ENCODE measurements around the gene GRAP2. TPM values are rescaled to one million over a fixed set of nuclear protein-coding genes. Genes with fewer than 3 reads are reported as not detected.

GRAP2 gene
- total and polyA plus RNA-seq, 2 experiments from 2014 or later, result 0.42 TPM; not detected in 1

GRCh38 chr22:39984746-39985145 lies 83.9 kb downstream of the GRAP2 start:
- Histone ChIP-seq H3K9me2 (ENCODE audit: insufficient read depth) (no peaks in the 10 kb centered on the region), H3K4me1 (ENCODE audit: insufficient read depth) (peaks cover 7% of the 10 kb centered on the region; the same call in 1 of the 2 replicates), H2AFZ (no peak overlapping the region), H3K27ac (ENCODE audit: low read depth) (no peak overlapping the region), H3K36me3 (ENCODE audit: insufficient read depth) (no peaks in the 10 kb centered on the region), H3K4me2 (no peak overlapping the region), H3F3A (replicated peaks; ENCODE audit: low read depth) (no peaks in the 10 kb centered on the region), H4K20me1 (replicated peaks; ENCODE audit: insufficient read depth) (no peaks in the 10 kb centered on the region), H3K79me2 (replicated peaks; ENCODE audit: insufficient read depth) (no peaks in the 10 kb centered on the region), H3K27me3 (ENCODE audit: insufficient read depth) (no peaks in the 10 kb centered on the region), H3K4me3 (no peak overlapping the region)
- ATAC-seq (no peak), DNase-seq (ENCODE audit: low spot score) (no peak)
- Mint-ChIP-seq H3K4me3 (no peak overlapping the region), H3K9me3 (no peaks in the 10 kb centered on the region), H3K27ac (no peak overlapping the region), H3K27me3 (ENCODE audit: insufficient read depth, low read depth, poor library complexity) (peaks cover 10% of the 10 kb centered on the region), H3K4me1 (peaks cover 9% of the 10 kb centered on the region), H3K36me3 (ENCODE audit: low read depth) (no peaks in the 10 kb centered on the region)
- no peak for TF ChIP-seq REST (IDR thresholded peaks at IDR 0.05; ENCODE audit: unreplicated experiment)
- TF ChIP-seq JUNB (IDR thresholded peaks at IDR 0.05; ENCODE audit: unreplicated experiment), result no peak
- TF ChIP-seq NANOG (IDR thresholded peaks at IDR 0.05; ENCODE audit: borderline replicate concordance), result no peak
- TF ChIP-seq EZH2phosphoT487 (IDR thresholded peaks at IDR 0.05; ENCODE audit: unreplicated experiment), result no peak

GRCh38 chr22:39985383-39986035 lies 84.6 kb downstream of the GRAP2 start:
- Mint-ChIP-seq H3K9me3 (no peaks in the 10 kb centered on the region), H3K4me3 (no peak overlapping the region), H3K36me3 (ENCODE audit: low read depth) (no peaks in the 10 kb centered on the region), H3K27ac (no peak overlapping the region), H3K27me3 (ENCODE audit: insufficient read depth, low read depth, poor library complexity) (peaks cover 10% of the 10 kb centered on the region), H3K4me1 (peaks cover 11% of the 10 kb centered on the region)
- no peak for DNase-seq (ENCODE audit: low spot score)
- H3K4me2 ChIP-seq, result no peak overlapping the region
- no peak for ATAC-seq
- no peak overlapping the region for H3K27ac ChIP-seq (ENCODE audit: low read depth)
- no peaks in the 10 kb centered on the region for H3K79me2 ChIP-seq (replicated peaks; ENCODE audit: insufficient read depth)
- no peaks in the 10 kb centered on the region for H3F3A ChIP-seq (replicated peaks; ENCODE audit: low read depth)
- no peaks in the 10 kb centered on the region for H3K9me2 ChIP-seq (ENCODE audit: insufficient read depth)
- H2AFZ ChIP-seq, result no peak overlapping the region
- no peaks in the 10 kb centered on the region for H3K36me3 ChIP-seq (ENCODE audit: insufficient read depth)
- no peaks in the 10 kb centered on the region for H3K27me3 ChIP-seq (ENCODE audit: insufficient read depth)
- no peak overlapping the region for H3K4me3 ChIP-seq
- no peaks in the 10 kb centered on the region for H4K20me1 ChIP-seq (replicated peaks; ENCODE audit: insufficient read depth)
- peaks cover 11% of the 10 kb centered on the region; the same call in 1 of the 2 replicates for H3K4me1 ChIP-seq (ENCODE audit: insufficient read depth)
- TF ChIP-seq POLR2AphosphoS5 (IDR thresholded peaks at IDR 0.05; ENCODE audit: low read depth) (no peak), JUNB (IDR thresholded peaks at IDR 0.05; ENCODE audit: unreplicated experiment) (no peak), EZH2phosphoT487 (IDR thresholded peaks at IDR 0.05; ENCODE audit: unreplicated experiment) (no peak), CTCF (conservative IDR thresholded peaks at IDR 0.05; ENCODE audit: low read depth in 2 of 2) (no peak), STAT1 (IDR thresholded peaks at IDR 0.05; ENCODE audit: unreplicated experiment) (no peak), ZNF331 (CRISPR knock-in tag; IDR thresholded peaks at IDR 0.05; ENCODE audit: low read depth) (no peak), ZNF462 (CRISPR knock-in tag; IDR thresholded peaks at IDR 0.05) (no peak), CREB1 (CRISPR knock-in tag; IDR thresholded peaks at IDR 0.05; ENCODE audit: low read depth) (no peak)
